Measurements from ENCODE around the gene MAN1A2. TPM values are rescaled to one million over a fixed set of nuclear protein-coding genes. Genes with fewer than 3 reads are reported as not detected.

Gene MAN1A2
- total RNA-seq, 2 donors from 2014 or later: 30.3 to 32.5 TPM

DNA sequence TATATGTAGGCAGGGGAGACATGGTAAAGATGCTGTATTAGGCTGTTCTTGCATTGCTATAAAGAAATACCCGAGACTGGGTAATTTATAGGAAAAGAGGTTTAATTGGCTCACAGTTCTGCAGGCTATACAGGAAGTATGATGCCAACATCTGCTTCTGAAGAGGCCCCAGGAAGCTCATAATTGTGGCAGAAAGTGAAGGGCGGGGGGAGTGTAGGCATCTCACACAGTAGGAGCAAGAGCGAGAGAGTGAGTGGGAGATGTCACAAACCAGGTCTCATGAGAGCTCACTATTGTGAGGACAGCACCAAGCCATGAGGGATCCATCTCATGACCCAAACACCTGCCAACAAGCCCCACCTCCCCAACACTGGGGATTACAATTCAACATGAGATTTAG, 21.1 kb downstream of the MAN1A2 start:
- no peak for DNase-seq
- no peak for ATAC-seq
- intact Hi-C loops (cut with DNase I, micrococcal nuclease): no loop called here

- DNase-seq (no peak), ATAC-seq (no peak)
- intact Hi-C loops (cut with DNase I, micrococcal nuclease): no loop called here
Observed at GRCh38 chr1:117389284-117389683, 22.0 kb downstream of the MAN1A2 start.

GRCh38 chr1:117389779-117390178, 22.5 kb downstream of the MAN1A2 start:
- intact Hi-C loops (cut with DNase I, micrococcal nuclease): no loop called here
- no peak for ATAC-seq

GRCh38 chr1:117392771-117393170, 25.5 kb downstream of the MAN1A2 start:
- DNase-seq (no peak), ATAC-seq (no peak)
- intact Hi-C loops (cut with DNase I, micrococcal nuclease): no loop called here

More at GRCh38 chr1:117389779-117390178, 22.5 kb downstream of the MAN1A2 start:
- DNase-seq: no peak

DNA sequence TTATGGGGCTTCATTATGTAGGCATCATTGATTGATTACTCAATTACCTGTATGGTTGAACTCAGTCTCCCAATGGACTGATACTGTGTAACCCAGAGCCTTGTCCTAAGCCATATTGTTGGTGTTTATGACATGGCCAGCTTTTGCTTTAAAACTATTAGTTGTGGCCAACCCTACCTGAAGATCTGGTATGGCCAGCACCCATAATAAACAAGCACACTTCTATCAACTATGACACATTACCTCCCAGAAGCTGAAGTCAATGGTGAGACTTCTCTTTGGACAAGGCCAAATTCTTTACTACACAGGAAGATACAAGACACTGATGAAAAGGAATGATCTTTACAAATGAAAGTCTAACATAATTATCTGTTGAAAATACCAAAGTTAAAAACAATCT, 28.8 kb downstream of the MAN1A2 start:
- intact Hi-C loops (cut with DNase I, micrococcal nuclease): no loop called here

DNA sequence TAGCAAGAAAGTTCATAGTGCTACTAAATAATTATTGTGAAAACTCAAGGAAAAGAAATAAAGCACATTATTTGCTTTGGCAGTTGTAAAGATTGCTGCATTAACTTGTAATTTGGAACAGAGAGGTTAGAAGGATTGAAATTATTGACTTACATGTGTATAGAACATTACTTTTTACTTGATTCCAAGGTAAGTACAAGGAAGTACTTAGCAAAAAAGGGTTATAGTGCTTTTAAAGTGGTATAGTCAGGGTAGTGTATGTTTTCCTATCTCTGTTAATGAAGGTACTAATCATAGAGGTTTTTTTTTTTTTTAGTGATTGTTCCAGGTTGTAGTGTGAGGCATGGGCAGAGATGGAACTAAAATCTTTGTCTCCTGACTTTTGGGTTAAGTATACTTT, 29.4 kb downstream of the MAN1A2 start:
- DNase-seq (no peak), ATAC-seq (no peak)
- intact Hi-C loops (cut with DNase I, micrococcal nuclease): no loop called here

More for the DNA sequence above, 28.8 kb downstream of the MAN1A2 start:
- DNase-seq: no peak
- ATAC-seq: no peak

- DNase-seq (no peak), ATAC-seq (no peak)
- intact Hi-C loops (cut with DNase I, micrococcal nuclease): no loop called here
Observed at GRCh38 chr1:117398957-117399356, 31.7 kb downstream of the MAN1A2 start.

- intact Hi-C loops (cut with DNase I, micrococcal nuclease): no loop called here
- no peak for ATAC-seq
- no peak for DNase-seq
Observed at GRCh38 chr1:117401761-117402160, 34.5 kb downstream of the MAN1A2 start.

DNA sequence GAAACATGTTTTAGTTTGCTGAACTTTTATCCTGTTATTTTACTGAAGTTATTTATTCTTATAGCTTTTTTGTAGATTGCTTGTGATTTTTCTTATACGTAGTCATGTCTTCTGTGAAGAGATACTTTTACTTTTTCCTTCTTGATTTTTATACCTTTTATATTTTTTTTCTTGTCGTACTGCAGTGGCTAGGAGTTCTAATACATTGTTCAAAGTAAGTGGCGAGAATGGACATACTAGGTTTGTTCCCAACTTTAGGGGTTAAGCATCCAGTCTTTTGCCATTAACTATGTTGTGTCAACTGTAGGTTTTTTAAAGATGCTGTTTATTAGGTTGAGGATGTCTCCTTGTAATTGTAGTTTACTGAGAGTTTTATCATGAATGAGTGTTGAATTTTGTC, 36.3 kb downstream of the MAN1A2 start:
- DNase-seq (no peak), ATAC-seq (no peak)
- intact Hi-C loops (cut with DNase I, micrococcal nuclease): no loop called here

DNA sequence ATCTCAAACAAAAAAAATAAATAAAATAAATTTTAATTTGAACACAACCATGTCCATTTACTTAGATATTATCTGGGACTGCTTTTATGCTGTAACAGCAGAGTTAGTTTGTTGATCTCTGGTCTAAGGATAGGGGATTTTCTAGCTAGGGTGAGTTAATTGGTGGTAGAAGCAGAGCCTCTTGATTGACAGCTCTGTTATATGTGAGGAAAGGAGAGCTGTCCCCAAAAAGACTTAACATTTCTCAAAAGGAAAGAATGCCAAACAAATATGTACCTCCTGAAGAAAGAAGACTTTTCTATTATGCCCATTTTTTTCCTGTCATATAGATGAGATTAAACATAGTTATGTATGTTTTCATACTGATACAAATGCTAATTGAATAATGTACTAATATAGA, 37.8 kb downstream of the MAN1A2 start:
- intact Hi-C loops (cut with DNase I, micrococcal nuclease): no loop called here
- DNase-seq (no peak), ATAC-seq (no peak)

GRCh38 chr1:117412472-117412871, 45.2 kb downstream of the MAN1A2 start:
- DNase-seq (no peak), ATAC-seq (no peak)
- intact Hi-C loops (cut with DNase I, micrococcal nuclease): no loop called here

- intact Hi-C loops (cut with DNase I, micrococcal nuclease): no loop called here
- no peak for DNase-seq
- ATAC-seq: no peak
Observed at GRCh38 chr1:117413412-117413811, 46.2 kb downstream of the MAN1A2 start.

- no peak for ATAC-seq
- DNase-seq: no peak
- intact Hi-C loops (cut with DNase I, micrococcal nuclease): no loop called here
Observed at GRCh38 chr1:117414943-117415342, 47.7 kb downstream of the MAN1A2 start.

- ATAC-seq: no peak
- no peak for DNase-seq
- intact Hi-C loops (cut with DNase I, micrococcal nuclease): no loop called here
Observed at GRCh38 chr1:117416004-117416403, 48.8 kb downstream of the MAN1A2 start.

DNA sequence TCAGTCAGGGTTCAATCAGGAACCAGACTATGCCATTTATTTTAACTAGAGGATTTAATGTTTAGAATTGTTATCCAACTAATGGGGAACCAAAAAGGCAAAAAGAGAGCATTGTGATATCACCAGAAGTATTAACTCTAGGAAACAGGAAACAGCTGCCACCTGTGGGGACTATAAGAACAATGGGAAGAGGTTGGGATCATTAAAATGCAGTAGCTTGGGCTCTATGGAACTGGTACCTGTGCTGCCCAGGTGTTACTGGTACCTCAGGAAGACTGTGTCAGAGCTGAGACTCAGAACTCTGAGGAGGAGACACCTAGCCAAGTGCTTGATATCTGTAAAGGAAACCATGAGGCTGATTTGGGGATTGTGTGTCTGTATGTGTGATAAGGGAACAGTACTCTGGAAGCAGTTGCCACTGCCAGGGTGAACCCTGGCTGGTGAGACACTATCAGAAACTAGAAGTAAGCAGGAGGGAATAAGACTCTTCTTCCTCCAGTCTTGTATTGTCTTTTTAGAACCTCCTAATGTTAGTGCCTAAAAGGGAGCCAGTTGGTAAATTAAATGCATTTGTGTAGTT, 49.4 kb downstream of the MAN1A2 start:
- no peak for ATAC-seq
- intact Hi-C loops (cut with DNase I, micrococcal nuclease): no loop called here
- no peak for DNase-seq

GRCh38 chr1:117425050-117425734, 57.9 kb downstream of the MAN1A2 start:
- intact Hi-C loops (cut with DNase I, micrococcal nuclease): loop anchor here in 1 of 2 donors (10.0 kb wide), 1 partner anchor 110 kb away; no protein-coding TSS in a partner anchor
- ATAC-seq: no peak
- DNase-seq: no peak

DNA sequence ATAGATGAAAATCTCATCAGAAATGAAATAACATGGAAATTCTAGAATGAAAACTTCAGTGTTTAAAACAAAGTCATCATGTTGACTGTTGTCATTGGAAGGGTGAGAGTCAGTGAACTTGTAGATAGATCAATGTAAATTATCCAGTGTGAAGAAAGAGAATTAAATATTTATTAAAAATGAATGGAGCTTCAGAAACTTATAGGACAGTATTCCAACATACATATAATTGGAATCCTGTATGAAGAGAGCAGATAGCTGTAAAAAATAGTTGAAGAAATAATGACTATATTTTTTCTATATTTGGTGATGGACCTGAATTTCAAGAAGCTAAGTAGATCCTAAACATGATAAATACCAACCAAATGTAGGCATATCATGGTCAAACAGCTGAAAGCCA, 60.0 kb downstream of the MAN1A2 start:
- no peak for DNase-seq
- intact Hi-C loops (cut with DNase I, micrococcal nuclease): loop anchor here in 1 of 2 donors (10.0 kb wide), 1 partner anchor 112 kb away; no protein-coding TSS in a partner anchor
- no peak for ATAC-seq

DNA sequence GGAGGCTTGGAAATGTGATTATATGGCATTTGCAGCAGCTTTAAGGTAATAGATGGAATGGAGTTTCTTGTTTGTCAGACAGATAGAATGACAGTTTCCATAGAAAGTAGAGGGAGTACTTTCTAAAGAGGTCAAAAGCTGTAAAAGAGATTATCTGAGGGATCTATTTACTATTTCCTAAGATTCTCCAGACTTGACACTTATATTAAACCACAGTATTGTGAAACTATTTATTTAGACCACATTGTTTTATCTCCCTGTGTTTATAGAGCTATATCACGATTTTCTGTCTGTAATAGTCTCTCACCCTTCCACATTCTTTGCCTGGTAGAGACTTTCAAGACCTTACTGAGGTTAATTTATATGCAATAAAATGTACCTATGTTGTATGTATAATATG, 66.7 kb downstream of the MAN1A2 start:
- ATAC-seq (no peak), DNase-seq (no peak)
- intact Hi-C loops (cut with DNase I, micrococcal nuclease): no loop called here

DNA sequence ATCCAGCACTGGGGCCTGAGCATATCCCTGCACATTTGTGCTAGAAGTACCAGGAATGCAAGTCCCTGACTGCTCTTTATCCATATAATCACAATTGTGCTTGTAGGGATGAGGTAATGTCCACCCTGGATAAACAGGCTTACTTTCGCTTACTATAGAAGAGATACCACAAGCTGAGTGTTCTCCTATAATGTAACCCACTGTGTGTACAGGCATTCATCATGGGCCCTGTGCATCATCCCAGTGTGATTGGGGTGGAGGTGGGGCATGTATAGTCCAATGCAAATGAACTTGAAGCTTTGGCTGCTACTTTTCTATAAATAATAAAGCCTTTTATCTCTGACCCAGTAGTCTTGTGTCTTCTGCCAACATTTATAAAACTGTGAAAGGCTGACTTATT, 69.3 kb downstream of the MAN1A2 start:
- intact Hi-C loops (cut with DNase I, micrococcal nuclease): no loop called here
- no peak for DNase-seq
- ATAC-seq: no peak

DNA sequence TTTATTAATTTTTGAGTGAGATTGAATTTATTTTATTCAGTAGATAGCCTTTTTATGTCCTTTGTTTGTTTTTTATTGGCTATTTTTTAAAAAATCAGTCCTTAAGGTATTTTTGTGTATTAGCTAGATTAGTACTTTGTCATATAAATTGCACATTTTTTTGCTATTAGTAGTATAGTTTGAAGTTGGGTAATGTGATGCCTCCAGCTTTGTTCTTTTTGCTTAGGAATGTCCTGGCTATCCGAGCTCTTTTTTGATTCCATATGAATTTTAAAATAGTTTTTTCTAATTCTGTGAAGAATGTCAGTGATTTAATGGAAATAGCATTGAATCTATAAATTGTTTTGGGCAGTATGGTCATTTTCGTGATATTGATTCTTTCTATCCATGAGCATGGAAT, 80.4 kb downstream of the MAN1A2 start:
- intact Hi-C loops (cut with DNase I, micrococcal nuclease): no loop called here
- no peak for ATAC-seq
- no peak for DNase-seq

- ATAC-seq: no peak
- DNase-seq: no peak
- intact Hi-C loops (cut with DNase I, micrococcal nuclease): no loop called here
Observed at GRCh38 chr1:117452216-117452615, 85.0 kb downstream of the MAN1A2 start.
